ENCODE data around the gene CYP27B1. TPM values are rescaled to one million over a fixed set of nuclear protein-coding genes. Genes with fewer than 3 reads are reported as not detected.

The CYP27B1 gene
- total and polyA plus RNA-seq, 9 of the 15 experiments (the other 6 are each of a cell fraction or from before 2014, with no cell fraction given) = 0.18 to 4.2 (median 1.8) TPM

DNA sequence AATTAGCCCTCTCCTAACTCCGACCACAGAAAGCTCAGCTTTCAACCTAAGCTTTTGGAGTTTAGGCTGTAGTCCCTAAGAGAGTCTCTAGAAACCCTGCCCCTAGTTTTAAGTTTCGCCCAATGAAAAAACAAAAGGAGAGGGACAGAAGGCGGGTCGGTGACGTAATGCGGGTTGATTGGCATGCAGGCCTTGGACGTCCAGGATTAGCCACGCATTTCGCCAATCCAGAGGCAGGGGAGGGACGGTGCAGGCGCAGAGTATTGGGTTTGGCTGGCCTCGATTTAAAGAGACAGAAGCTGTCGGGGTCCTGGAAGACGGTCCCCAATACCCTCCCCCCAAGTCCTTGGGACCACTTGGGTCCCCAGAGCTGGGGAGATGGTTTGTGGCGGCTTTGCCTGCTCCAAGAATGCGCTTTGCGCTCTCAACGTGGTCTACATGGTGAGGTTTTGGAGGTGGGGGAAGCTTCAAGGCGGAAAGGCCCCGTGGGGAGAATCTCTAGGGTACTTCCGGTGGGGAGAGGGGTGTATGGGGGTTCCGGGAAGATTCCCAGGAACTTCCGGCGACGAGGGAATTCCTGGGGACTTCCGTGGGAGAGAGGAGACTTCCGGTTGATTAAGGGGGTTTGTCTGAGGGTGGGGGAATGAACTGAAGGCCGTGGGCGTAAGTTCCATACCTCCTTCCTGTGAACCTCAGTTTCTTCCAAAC is 21.9 kb downstream of the CYP27B1 start, which contains the start of gene TSPAN31 (continued):
- TF ChIP-seq, protein P1, sequence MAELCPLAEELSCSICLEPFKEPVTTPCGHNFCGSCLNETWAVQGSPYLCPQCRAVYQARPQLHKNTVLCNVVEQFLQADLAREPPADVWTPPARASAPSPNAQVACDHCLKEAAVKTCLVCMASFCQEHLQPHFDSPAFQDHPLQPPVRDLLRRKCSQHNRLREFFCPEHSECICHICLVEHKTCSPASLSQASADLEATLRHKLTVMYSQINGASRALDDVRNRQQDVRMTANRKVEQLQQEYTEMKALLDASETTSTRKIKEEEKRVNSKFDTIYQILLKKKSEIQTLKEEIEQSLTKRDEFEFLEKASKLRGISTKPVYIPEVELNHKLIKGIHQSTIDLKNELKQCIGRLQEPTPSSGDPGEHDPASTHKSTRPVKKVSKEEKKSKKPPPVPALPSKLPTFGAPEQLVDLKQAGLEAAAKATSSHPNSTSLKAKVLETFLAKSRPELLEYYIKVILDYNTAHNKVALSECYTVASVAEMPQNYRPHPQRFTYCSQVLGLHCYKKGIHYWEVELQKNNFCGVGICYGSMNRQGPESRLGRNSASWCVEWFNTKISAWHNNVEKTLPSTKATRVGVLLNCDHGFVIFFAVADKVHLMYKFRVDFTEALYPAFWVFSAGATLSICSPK (IDR thresholded peaks at IDR 0.05; ENCODE audit: borderline replicate concordance) = peak; percentile 41; the same call in 1 of the 2 replicates
- TF ChIP-seq, protein P2, sequence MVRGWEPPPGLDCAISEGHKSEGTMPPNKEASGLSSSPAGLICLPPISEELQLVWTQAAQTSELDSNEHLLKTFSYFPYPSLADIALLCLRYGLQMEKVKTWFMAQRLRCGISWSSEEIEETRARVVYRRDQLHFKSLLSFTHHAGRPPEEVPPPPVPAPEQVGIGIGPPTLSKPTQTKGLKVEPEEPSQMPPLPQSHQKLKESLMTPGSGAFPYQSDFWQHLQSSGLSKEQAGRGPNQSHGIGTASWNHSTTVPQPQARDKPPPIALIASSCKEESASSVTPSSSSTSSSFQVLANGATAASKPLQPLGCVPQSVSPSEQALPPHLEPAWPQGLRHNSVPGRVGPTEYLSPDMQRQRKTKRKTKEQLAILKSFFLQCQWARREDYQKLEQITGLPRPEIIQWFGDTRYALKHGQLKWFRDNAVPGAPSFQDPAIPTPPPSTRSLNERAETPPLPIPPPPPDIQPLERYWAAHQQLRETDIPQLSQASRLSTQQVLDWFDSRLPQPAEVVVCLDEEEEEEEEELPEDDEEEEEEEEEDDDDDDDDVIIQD (CRISPR knock-in tag; IDR thresholded peaks at IDR 0.05) = no peak
- TF ChIP-seq ETV1 (tag; conservative IDR thresholded peaks at IDR 0.05; ENCODE audit: low read depth) (peak; percentile 76), EP400 (IDR thresholded peaks at IDR 0.05) (peak; percentile 41), SP1 (CRISPR knock-in tag; IDR thresholded peaks at IDR 0.05) (peak; percentile 78), EGR1 (conservative IDR thresholded peaks at IDR 0.05) (peak; percentile 77)
- TF ChIP-seq, protein P3, sequence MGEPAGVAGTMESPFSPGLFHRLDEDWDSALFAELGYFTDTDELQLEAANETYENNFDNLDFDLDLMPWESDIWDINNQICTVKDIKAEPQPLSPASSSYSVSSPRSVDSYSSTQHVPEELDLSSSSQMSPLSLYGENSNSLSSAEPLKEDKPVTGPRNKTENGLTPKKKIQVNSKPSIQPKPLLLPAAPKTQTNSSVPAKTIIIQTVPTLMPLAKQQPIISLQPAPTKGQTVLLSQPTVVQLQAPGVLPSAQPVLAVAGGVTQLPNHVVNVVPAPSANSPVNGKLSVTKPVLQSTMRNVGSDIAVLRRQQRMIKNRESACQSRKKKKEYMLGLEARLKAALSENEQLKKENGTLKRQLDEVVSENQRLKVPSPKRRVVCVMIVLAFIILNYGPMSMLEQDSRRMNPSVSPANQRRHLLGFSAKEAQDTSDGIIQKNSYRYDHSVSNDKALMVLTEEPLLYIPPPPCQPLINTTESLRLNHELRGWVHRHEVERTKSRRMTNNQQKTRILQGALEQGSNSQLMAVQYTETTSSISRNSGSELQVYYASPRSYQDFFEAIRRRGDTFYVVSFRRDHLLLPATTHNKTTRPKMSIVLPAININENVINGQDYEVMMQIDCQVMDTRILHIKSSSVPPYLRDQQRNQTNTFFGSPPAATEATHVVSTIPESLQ (CRISPR knock-in tag; IDR thresholded peaks at IDR 0.05) = no peak
- TF ChIP-seq, protein P4, sequence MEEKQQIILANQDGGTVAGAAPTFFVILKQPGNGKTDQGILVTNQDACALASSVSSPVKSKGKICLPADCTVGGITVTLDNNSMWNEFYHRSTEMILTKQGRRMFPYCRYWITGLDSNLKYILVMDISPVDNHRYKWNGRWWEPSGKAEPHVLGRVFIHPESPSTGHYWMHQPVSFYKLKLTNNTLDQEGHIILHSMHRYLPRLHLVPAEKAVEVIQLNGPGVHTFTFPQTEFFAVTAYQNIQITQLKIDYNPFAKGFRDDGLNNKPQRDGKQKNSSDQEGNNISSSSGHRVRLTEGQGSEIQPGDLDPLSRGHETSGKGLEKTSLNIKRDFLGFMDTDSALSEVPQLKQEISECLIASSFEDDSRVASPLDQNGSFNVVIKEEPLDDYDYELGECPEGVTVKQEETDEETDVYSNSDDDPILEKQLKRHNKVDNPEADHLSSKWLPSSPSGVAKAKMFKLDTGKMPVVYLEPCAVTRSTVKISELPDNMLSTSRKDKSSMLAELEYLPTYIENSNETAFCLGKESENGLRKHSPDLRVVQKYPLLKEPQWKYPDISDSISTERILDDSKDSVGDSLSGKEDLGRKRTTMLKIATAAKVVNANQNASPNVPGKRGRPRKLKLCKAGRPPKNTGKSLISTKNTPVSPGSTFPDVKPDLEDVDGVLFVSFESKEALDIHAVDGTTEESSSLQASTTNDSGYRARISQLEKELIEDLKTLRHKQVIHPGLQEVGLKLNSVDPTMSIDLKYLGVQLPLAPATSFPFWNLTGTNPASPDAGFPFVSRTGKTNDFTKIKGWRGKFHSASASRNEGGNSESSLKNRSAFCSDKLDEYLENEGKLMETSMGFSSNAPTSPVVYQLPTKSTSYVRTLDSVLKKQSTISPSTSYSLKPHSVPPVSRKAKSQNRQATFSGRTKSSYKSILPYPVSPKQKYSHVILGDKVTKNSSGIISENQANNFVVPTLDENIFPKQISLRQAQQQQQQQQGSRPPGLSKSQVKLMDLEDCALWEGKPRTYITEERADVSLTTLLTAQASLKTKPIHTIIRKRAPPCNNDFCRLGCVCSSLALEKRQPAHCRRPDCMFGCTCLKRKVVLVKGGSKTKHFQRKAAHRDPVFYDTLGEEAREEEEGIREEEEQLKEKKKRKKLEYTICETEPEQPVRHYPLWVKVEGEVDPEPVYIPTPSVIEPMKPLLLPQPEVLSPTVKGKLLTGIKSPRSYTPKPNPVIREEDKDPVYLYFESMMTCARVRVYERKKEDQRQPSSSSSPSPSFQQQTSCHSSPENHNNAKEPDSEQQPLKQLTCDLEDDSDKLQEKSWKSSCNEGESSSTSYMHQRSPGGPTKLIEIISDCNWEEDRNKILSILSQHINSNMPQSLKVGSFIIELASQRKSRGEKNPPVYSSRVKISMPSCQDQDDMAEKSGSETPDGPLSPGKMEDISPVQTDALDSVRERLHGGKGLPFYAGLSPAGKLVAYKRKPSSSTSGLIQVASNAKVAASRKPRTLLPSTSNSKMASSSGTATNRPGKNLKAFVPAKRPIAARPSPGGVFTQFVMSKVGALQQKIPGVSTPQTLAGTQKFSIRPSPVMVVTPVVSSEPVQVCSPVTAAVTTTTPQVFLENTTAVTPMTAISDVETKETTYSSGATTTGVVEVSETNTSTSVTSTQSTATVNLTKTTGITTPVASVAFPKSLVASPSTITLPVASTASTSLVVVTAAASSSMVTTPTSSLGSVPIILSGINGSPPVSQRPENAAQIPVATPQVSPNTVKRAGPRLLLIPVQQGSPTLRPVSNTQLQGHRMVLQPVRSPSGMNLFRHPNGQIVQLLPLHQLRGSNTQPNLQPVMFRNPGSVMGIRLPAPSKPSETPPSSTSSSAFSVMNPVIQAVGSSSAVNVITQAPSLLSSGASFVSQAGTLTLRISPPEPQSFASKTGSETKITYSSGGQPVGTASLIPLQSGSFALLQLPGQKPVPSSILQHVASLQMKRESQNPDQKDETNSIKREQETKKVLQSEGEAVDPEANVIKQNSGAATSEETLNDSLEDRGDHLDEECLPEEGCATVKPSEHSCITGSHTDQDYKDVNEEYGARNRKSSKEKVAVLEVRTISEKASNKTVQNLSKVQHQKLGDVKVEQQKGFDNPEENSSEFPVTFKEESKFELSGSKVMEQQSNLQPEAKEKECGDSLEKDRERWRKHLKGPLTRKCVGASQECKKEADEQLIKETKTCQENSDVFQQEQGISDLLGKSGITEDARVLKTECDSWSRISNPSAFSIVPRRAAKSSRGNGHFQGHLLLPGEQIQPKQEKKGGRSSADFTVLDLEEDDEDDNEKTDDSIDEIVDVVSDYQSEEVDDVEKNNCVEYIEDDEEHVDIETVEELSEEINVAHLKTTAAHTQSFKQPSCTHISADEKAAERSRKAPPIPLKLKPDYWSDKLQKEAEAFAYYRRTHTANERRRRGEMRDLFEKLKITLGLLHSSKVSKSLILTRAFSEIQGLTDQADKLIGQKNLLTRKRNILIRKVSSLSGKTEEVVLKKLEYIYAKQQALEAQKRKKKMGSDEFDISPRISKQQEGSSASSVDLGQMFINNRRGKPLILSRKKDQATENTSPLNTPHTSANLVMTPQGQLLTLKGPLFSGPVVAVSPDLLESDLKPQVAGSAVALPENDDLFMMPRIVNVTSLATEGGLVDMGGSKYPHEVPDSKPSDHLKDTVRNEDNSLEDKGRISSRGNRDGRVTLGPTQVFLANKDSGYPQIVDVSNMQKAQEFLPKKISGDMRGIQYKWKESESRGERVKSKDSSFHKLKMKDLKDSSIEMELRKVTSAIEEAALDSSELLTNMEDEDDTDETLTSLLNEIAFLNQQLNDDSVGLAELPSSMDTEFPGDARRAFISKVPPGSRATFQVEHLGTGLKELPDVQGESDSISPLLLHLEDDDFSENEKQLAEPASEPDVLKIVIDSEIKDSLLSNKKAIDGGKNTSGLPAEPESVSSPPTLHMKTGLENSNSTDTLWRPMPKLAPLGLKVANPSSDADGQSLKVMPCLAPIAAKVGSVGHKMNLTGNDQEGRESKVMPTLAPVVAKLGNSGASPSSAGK (IDR thresholded peaks at IDR 0.05) = no peak; the same call in 1 of the 2 replicates
- TF ChIP-seq, protein P5, sequence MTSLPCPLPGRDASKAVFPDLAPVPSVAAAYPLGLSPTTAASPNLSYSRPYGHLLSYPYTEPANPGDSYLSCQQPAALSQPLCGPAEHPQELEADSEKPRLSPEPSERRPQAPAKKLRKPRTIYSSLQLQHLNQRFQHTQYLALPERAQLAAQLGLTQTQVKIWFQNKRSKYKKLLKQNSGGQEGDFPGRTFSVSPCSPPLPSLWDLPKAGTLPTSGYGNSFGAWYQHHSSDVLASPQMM (CRISPR knock-in tag; IDR thresholded peaks at IDR 0.05) = no peak
